ENCODE results near the gene MRPS35. TPM values are rescaled to one million over a fixed set of nuclear protein-coding genes. Genes with fewer than 3 reads are reported as not detected.

MRPS35 gene
- total RNA-seq = 65.8 and 66.8 TPM in 2 replicates

GRCh38 chr12:27710592-27711316, at the start of gene MRPS35:
Gene MRPS35 (plus strand): TSS chr12:27710832. CDS start chr12:27710844, 12 bp downstream.

GRCh38 chr12:27696293-27696652, 14.4 kb upstream of the MRPS35 start, which contains the start of gene REP15:
Gene REP15 (plus strand): TSS chr12:27696447. CDS start chr12:27696563, 116 bp downstream.

DNA sequence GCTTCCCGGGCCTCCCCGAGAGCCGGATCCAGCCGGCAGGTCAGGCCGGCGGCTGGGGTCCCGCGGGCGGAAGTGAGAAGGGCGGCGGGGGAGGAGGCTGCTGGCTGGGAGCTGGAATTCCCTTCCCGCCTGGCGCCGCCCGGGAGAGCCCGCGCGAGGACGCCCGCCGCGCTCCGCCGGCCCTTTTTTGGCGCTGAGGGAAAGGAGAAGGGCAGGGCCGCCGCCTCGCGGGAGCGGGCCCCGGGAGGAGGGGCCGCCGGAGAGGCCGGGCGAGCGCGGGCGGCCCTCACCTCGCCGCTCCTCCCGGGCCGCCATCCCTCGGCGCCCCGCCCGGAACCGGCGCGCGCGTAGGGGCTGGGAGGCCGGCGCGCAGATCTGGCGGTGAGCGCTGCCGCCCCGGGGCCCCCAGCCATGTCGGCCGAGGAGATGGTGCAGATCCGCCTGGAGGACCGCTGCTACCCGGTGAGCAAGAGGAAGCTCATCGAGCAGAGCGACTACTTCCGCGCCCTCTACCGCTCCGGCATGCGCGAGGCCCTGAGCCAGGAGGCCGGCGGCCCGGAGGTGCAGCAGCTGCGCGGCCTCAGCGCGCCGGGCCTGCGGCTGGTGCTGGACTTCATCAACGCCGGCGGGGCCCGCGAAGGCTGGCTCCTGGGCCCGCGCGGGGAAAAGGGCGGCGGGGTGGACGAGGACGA, 69.4 kb downstream of the MRPS35 start, which contains the start of the genes KLHL42 and MANSC4:
KLHL42 (plus strand) TSS at position 314 of the 692 bp plus-strand sequence; CDS start at position 412, 98 bp downstream.
MANSC4 (minus strand) TSS at position 317 of the 692 bp plus-strand sequence. CDS start 8,960 bp downstream, outside the sequence.

Other genes starting within 250 kb of the MRPS35 start
- 99.8 and 110 TPM in 2 replicates for gene PPFIBP1, start 186.6 kb upstream of the MRPS35 start, total RNA-seq
- gene REP15, start 14.4 kb upstream of the MRPS35 start, total RNA-seq = 2.1 and 4.7 TPM in 2 replicates
- gene KLHL42, start 69.4 kb downstream of the MRPS35 start, total RNA-seq = 15.5 and 16.2 TPM in 2 replicates
- not detected in 2 replicates for gene MANSC4, start 69.4 kb downstream of the MRPS35 start, total RNA-seq